DOHH2 (cell line): ENCODE measurements around the gene CLASP1.
"Not testable (repeated sequence)": the region's sequence is repeated elsewhere in the genome, so short reads cannot be mapped to it uniquely, and the experiment has no call there.

Experiments
- H3F3A ChIP-seq: fragments of 200-600 bp; sonication (generic), shearing (Covaris generic); 2 replicates; pipeline ENCODE4 v1.6.0; 2016; ENCODE audit warnings: antibody characterized with exemption, mild to moderate bottlenecking; ENCODE audit not compliant: control insufficient read depth, insufficient read depth
- H3K27ac ChIP-seq: fragments of 200-600 bp; sonication (generic); 2 replicates; pipeline ENCODE4 v1.5.1; 2014; ENCODE audit warnings: low read depth, mild to moderate bottlenecking, low read length, moderate library complexity
- H3K27me3 ChIP-seq: fragments of 200-600 bp; sonication (generic); 2 replicates; pipeline ENCODE4 v1.6.1; 2014; ENCODE audit warnings: mild to moderate bottlenecking, low read length, mixed read lengths; ENCODE audit not compliant: control insufficient read depth
- H3K36me3 ChIP-seq: fragments of 200-600 bp; sonication (generic); 2 replicates; pipeline ENCODE4 v1.6.1; 2014; ENCODE audit warnings: mild to moderate bottlenecking, low read length, moderate library complexity, mixed read lengths; ENCODE audit not compliant: control insufficient read depth
- H3K4me1 ChIP-seq: fragments of 200-600 bp; sonication (generic); 2 replicates; pipeline ENCODE4 v1.6.1; 2014; ENCODE audit warnings: mild to moderate bottlenecking, low read length, mixed read lengths; ENCODE audit not compliant: control insufficient read depth
- H3K4me2 ChIP-seq: fragments of 200-600 bp; sonication (generic); 2 replicates; pipeline ENCODE4 v1.6.0; 2014; ENCODE audit warnings: mild to moderate bottlenecking, low read length, moderate library complexity
- H3K4me3 ChIP-seq: fragments of 200-600 bp; sonication (generic); 2 replicates; pipeline ENCODE4 v1.5.1; 2014; ENCODE audit warnings: mild to moderate bottlenecking, low read length, mixed read lengths
- H3K79me2 ChIP-seq: fragments of 200-600 bp; sonication (generic); 2 replicates; pipeline ENCODE4 v1.6.1; 2014; ENCODE audit warnings: mild to moderate bottlenecking, low read length, mixed read lengths; ENCODE audit not compliant: control insufficient read depth
- H3K9me2 ChIP-seq: fragments of 200-600 bp; sonication (generic); replicated peaks from 2 replicates; pipeline ENCODE4 v1.6.1; 2014; ENCODE audit warnings: mild to moderate bottlenecking, low read length, mixed read lengths; ENCODE audit not compliant: control insufficient read depth
- H3K9me3 ChIP-seq: fragments of 200-600 bp; sonication (generic); 2 replicates; pipeline ENCODE4 v1.6.1; 2014; ENCODE audit warnings: antibody characterized with exemption, low read length, mixed read lengths; ENCODE audit not compliant: control insufficient read depth, insufficient read depth
- H4K20me1 ChIP-seq: fragments of 200-600 bp; sonication (generic); 2 replicates; pipeline ENCODE4 v1.6.0; 2014; ENCODE audit warnings: low read depth, mild to moderate bottlenecking, antibody characterized with exemption, low read length, moderate library complexity; ENCODE audit not compliant: control insufficient read depth, insufficient read depth
- CTCF ChIP-seq: fragments of 200-600 bp; sonication (generic); IDR thresholded peaks from one replicate; pipeline ENCODE4 v1.5.1; 2014; ENCODE audit warnings: antibody characterized with exemption, mild to moderate bottlenecking, low read depth, low read length; ENCODE audit not compliant: poor library complexity, severe bottlenecking
- EZH2phosphoT487 ChIP-seq: fragments of 200-600 bp; sonication (generic); IDR thresholded peaks from 2 replicates; pipeline ENCODE4 v1.6.1; 2017; ENCODE audit warnings: borderline replicate concordance, mild to moderate bottlenecking, antibody characterized with exemption, low read length, moderate library complexity, mixed read lengths

The CLASP1 gene

GRCh38 chr2:121345887-121346286, 303.4 kb downstream of the CLASP1 start:
- Histone ChIP-seq H3K27ac (no peak overlapping the region), H4K20me1 (no peaks in the 10 kb centered on the region), H3K4me2 (no peak overlapping the region), H3F3A (no peaks in the 10 kb centered on the region), H3K79me2 (no peaks in the 10 kb centered on the region), H3K9me3 (no peaks in the 10 kb centered on the region), H3K4me3 (no peak overlapping the region), H3K27me3 (no peaks in the 10 kb centered on the region), H3K9me2 (no peaks in the 10 kb centered on the region), H3K4me1 (no peaks in the 10 kb centered on the region), H3K36me3 (peaks cover 59% of the 10 kb centered on the region)
- no peak for TF ChIP-seq CTCF
- no peak for TF ChIP-seq EZH2phosphoT487

DNA sequence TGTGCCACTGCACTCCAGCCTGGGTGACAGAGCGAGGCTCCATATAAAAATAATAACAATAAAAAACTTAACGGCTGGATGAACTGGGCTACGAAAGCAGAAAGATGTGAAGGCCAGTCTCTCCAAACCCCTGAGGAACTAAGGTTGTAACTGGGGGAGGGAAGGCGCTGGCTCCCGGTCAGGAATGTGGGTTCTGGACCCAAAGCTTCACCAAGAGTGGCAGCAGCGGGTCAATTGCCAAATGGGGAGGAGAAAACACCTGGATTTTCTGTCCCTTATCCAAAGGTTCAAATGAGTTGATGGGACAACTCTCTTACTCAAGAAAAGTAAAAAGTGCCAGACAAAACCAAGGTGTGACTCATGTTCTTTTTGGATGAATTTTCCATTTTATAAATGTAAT, 304.2 kb downstream of the CLASP1 start:
- Histone ChIP-seq H3F3A (no peaks in the 10 kb centered on the region), H3K36me3 (peaks cover 62% of the 10 kb centered on the region), H3K79me2 (no peaks in the 10 kb centered on the region), H3K9me2 (no peaks in the 10 kb centered on the region), H3K27me3 (no peaks in the 10 kb centered on the region), H3K4me2 (no peak overlapping the region), H4K20me1 (no peaks in the 10 kb centered on the region), H3K4me1 (no peaks in the 10 kb centered on the region), H3K9me3 (no peaks in the 10 kb centered on the region), H3K27ac (no peak overlapping the region), H3K4me3 (no peak overlapping the region)
- TF ChIP-seq EZH2phosphoT487 = no peak

- H3K36me3 ChIP-seq = peaks cover 57% of the 10 kb centered on the region
- H3K9me2 ChIP-seq, H3K27ac ChIP-seq, H3K4me2 ChIP-seq, H3K9me3 ChIP-seq, H3K4me3 ChIP-seq, H4K20me1 ChIP-seq, H3F3A ChIP-seq, H3K27me3 ChIP-seq, H3K4me1 ChIP-seq, H3K79me2 ChIP-seq: not testable (repeated sequence)
Observed at GRCh38 chr2:121343828-121344399, 305.3 kb downstream of the CLASP1 start.

DNA sequence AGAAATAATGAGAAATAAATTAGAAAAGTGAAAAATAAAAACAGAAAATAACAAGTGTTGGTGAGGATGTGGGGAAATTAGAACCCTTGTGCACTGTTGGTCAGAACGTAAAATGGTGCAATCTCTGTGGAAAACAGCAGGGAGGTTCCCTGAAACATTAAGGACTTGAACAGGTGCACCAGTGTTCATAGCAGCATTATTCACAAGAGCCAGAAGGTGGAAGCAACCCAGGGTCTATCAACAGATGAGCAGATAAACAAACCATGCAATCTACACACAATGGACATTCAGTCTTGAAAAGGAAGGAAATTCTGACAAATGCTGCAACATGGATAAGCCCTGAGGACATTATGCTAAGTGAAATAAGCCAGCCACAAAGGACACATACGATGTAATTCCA, 306.1 kb downstream of the CLASP1 start:
- Histone ChIP-seq H3K27ac (no peak overlapping the region), H3K27me3 (no peaks in the 10 kb centered on the region), H4K20me1 (no peaks in the 10 kb centered on the region), H3K4me2 (no peak overlapping the region), H3K4me1 (no peaks in the 10 kb centered on the region), H3F3A (no peaks in the 10 kb centered on the region), H3K79me2 (no peaks in the 10 kb centered on the region), H3K9me2 (no peaks in the 10 kb centered on the region), H3K9me3 (no peaks in the 10 kb centered on the region), H3K36me3 (peaks cover 51% of the 10 kb centered on the region), H3K4me3 (no peak overlapping the region)
- no peak for TF ChIP-seq EZH2phosphoT487
- no peak for TF ChIP-seq CTCF
